Stimulated activated naive CD8-positive, alpha-beta T cell treated with anti-CD3 and anti-CD28 coated beads, Interleukin-15, Interleukin-2, amounts not matched to agents 100 U/mL and 50 U/mL, for 24 hours (primary cell): ENCODE data around the gene IBSP.

Experiments
- ATAC-seq: fragments of 150-1000 bp; cut with Tn5 transposase; one replicate; pipeline ENCODE4 v1.10.0; 2021
- DNase-seq: peaks from one replicate; pipeline ENCODE4 v3.0.0; 2021

The IBSP gene

GRCh38 chr4:87838890-87839591 is 39.7 kb downstream of the IBSP start:
- ATAC-seq, result no peak
- no peak for DNase-seq

DNA sequence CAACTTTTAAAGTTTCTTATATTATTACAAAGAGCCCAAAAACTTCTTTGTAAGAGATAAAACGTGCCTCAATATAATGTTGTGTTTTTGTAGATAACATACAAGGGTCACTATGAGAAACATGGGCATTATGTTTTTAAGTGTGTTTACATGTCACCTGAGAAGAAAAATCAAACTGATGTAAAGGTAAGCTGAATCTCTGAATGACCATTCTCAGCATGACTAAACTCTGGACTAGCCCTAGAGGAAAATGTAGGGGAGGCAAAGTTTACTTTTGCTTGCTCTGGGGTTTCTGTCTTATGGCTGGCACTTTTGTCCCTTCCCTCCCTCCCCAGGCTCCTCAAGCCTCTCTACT is 40.2 kb downstream of the IBSP start:
- no peak for DNase-seq
- ATAC-seq, result no peak

DNA sequence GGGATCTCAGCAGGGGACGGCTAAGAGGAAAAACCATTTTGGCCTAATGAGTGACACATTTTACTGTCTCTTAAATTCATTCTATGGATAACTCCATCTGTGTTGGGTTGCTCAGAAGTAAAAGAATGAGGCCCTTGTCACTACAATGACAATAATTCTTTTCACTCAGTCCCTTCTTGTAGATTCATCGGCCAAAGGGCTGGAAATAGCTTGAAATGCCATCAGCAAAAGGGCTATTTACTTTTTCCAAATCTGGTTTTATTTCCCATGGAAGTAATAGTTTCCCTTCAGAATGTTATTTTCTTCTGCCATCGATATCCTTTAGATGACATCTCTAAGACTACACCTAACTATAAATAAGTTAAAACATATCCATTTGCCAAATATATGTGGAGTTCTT is 40.8 kb downstream of the IBSP start:
- ATAC-seq (no peak), DNase-seq (no peak)

DNA sequence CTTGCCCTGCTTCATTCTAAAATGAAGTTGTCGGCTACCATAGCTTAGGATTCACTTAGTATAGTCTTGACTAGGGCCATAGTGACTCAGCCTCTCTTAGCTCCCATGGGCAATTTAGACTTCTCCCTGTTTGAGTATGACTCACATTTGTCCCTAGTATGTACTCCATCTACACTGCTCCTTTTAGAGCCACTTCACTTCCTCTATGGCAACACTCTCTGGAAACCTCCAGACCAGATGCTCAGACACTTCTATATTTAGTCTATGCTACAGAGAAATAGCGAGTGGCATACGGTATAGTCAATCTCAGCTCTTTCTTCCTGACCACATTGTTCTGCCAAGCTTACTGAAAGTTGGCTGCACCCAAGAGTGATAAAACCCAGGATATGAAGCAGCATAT is 44.6 kb downstream of the IBSP start:
- DNase-seq (no peak), ATAC-seq (no peak)

- ATAC-seq (no peak), DNase-seq (no peak)
These were observed 45.1 kb downstream of the IBSP start for GRCh38 chr4:87844452-87844851.

DNA sequence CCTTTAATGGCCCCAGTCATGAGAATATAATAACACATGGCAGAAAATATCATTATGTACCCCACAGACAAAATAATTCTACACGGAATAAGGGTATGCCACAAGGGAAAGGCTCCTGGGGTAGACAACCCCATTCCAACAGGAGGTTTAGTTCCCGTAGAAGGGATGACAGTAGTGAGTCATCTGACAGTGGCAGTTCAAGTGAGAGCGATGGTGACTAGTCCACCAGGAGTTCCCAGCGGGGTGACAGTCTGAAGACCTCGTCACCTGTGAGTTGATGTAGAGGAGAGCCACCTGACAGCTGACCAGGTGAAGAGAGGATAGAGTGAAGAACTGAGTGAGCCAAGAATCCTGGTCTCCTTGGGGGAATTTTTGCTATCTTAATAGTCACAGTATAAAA is 46.9 kb downstream of the IBSP start:
- ATAC-seq (no peak), DNase-seq (no peak)

GRCh38 chr4:87848622-87849351 is 49.4 kb downstream of the IBSP start:
- peak; percentile 70 for ATAC-seq
- DNase-seq, result peak; percentile 29

DNA sequence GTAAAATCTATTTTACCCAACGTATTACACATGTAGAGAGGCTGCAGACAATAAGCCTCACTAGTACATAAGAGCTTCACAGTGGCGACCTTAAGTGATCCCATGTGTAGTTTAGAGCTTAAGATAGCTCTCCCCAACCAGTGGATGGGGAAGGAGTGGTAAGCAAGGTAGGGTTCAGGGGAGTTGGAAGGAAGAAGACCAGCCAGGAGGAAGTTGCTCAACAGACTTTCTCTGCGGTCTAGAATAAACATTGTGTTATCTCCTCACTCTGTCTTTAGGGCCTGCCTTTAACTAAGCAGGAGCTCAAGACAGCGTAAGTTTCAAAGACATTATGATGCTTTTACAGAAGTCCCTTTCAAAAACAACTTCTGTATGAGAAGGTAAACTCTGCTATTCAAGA is 50.3 kb downstream of the IBSP start:
- ATAC-seq (no peak), DNase-seq (no peak)

GRCh38 chr4:87851332-87851731 is 52.0 kb downstream of the IBSP start:
- ATAC-seq, result no peak
- DNase-seq, result no peak

DNA sequence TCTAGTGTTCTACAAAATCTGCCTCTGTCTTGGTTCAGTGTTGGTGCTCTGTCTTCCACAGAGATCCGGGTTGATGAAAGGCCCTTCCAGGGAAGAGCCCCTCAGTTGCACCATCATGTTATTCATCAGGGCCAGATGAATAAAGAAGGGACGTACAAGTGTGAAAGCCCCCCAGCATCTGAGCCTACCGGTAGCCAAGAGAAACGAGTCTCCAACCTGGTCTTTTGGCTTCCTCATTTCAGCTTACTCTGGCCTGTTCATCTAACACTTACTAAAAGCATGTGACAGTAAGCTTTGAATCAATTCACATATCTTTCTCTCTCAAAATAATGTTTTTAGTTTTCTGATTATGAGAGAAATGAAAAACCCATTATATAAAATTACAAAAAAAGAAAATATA is 52.6 kb downstream of the IBSP start:
- no peak for ATAC-seq
- DNase-seq, result no peak

GRCh38 chr4:87853108-87853507 is 53.8 kb downstream of the IBSP start:
- ATAC-seq (no peak), DNase-seq (no peak)

GRCh38 chr4:87853891-87854290 is 54.5 kb downstream of the IBSP start:
- DNase-seq, result no peak

DNA sequence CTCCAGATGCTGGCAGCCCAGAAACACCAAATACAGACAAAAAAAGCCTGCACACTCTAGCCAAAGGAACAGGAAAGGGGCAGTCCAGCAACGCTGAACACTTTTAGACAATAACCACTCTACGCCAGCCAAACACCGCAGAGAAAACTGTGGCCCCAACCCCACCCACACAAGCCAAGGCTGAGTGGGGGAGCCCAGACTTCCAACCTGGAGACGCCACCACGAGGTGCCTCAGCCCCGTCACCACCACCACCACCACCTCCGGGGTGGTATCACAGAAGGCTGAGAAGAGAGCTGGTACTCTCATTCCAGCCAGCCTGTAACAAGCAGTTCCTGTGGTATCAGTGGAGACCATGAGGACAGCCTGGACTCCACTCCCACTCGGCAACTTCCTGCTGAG is 56.2 kb downstream of the IBSP start:
- DNase-seq (no peak), ATAC-seq (no peak)

More at GRCh38 chr4:87853891-87854290, 54.5 kb downstream of the IBSP start:
- ATAC-seq, result no peak

- no peak for ATAC-seq
- DNase-seq, result no peak
These were observed 57.5 kb downstream of the IBSP start for GRCh38 chr4:87856816-87857215.

- ATAC-seq, result no peak
These were observed 58.4 kb downstream of the IBSP start for GRCh38 chr4:87857789-87858188.

More at GRCh38 chr4:87857789-87858188, 58.4 kb downstream of the IBSP start:
- DNase-seq, result no peak
